SJSA1 (cell line): Measurements from ENCODE around the gene MPC1. TPM values are rescaled to one million over a fixed set of nuclear protein-coding genes. Genes with fewer than 3 reads are reported as not detected.
A peak's percentile ranks its signal among the peaks of the same experiment; 100 is the strongest.

Source experiments
- DNase-seq, 2 experiments: peaks; one replicate each; pipeline ENCODE4 v3.0.0-alpha.2; 2015 to 2020; ENCODE audit warnings: low spot score in 2 of 2, low read depth in 1 of 2
- H3K27ac ChIP-seq: fragments of 250-450 bp; sonication (Bioruptor Pico); 2 replicates; pipeline ENCODE4 v1.5.1; 2020; ENCODE audit warnings: mild to moderate bottlenecking, moderate library complexity
- H3K27me3 ChIP-seq: fragments of 250-450 bp; sonication (Bioruptor Pico); replicated peaks from 2 replicates; pipeline ENCODE4 v1.5.1; 2020; ENCODE audit warnings: mild to moderate bottlenecking, moderate library complexity
- H3K36me3 ChIP-seq: fragments of 250-450 bp; sonication (Bioruptor Pico); 2 replicates; pipeline ENCODE4 v1.5.1; 2020; ENCODE audit warnings: mild to moderate bottlenecking
- H3K4me1 ChIP-seq: fragments of 250-450 bp; sonication (Bioruptor Pico); replicated peaks from 2 replicates; pipeline ENCODE4 v1.6.1; 2021; ENCODE audit warnings: mild to moderate bottlenecking
- H3K4me3 ChIP-seq: fragments of 250-450 bp; sonication (Bioruptor Pico); 2 replicates; pipeline ENCODE4 v1.5.1; 2020; ENCODE audit warnings: mild to moderate bottlenecking
- H3K9me3 ChIP-seq: fragments of 250-450 bp; sonication (Bioruptor Pico); replicated peaks from 2 replicates; pipeline ENCODE4 v1.5.1; 2020; ENCODE audit warnings: mild to moderate bottlenecking
- total RNA-seq: library from RNA; depleted of rRNA; stranded (reverse); fragments of >200 nt; shearing (Covaris generic); gene quantifications from 2 replicates; pipeline ENCODE4 v1.2.3, GENCODE V29; 2014; rRNA removed

The MPC1 gene
- 87.8 and 127 TPM in 2 replicates for total RNA-seq

DNA sequence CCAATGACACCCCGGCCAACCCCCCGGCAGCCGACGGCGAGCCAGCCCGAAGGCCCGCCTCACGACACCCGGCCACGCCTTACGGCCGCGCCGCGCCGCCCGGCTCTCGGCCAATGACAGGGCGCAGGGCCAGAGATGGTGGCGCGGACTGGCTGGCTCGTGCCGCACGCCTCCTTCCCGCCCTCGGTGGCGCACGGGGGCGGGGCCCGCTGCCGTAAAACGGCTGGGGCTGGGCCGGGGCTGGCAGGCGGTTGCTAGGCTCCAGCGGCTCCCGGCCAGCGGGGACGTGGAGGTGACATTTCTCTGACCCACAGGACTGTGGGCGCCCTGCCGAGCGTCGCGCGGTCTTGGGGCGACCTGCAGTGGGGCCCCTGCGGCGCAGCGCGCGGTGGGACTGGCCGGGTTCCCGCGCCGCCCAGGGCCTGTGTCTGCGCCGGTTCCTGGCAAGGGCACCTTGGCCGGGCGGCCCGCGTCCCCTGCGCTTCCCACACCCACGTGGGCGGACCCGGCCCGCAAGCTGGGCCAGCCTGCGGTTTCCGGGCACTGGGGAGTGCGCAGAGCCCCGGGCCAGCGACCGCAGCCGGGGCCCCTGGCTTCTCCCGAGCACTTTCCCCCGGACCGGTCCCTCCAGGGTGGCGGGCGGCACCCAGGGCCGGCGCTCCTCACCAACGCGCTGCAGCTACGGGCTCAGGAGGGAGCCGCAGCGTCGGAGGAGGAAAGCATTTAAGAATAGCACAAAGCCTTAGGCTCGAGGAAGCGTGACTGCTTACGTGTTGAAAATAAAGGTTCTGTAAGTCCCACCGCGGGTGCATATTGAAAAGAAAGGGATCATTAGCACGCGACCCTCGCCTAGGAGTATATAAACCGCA lies at the start of gene MPC1:
TSS of gene MPC1 (minus strand) at position 8 of the 869 bp plus-strand sequence. CDS start 64 bp downstream, outside the sequence.
- Histone ChIP-seq H3K4me1 (no peaks in the 10 kb centered on the region; the same call in 1 of the 2 replicates), H3K27ac (peak within 1 kb of the TSS; percentile 78), H3K36me3 (peaks cover 6% of the 10 kb centered on the region), H3K9me3 (no peaks in the 10 kb centered on the region), H3K4me3 (peak within 1 kb of the TSS; percentile 89), H3K27me3 (no peaks in the 10 kb centered on the region)
- peak; percentile 96 to 98 for DNase-seq

DNA sequence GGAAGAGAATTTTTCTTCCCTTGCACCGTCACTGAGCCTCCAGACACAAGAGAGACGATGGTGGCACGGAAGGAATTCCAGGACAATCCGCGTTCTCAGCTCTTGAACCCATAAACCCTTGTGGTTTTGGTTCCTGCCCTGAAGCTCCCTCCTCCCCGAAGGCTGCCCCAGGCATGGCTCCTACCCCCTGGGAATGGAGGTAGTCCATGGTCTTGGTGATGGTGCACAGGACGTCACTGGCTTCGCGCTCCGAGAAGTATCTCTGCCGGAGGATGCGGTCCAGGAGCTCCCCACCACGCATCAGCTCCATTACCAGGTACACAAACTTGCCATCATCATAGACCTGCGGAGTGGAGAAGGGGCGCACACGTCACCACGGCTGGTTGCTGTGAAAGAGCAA lies 47.5 kb upstream of the MPC1 start:
- Histone ChIP-seq H3K4me1 (no peaks in the 10 kb centered on the region), H3K27me3 (no peaks in the 10 kb centered on the region), H3K36me3 (no peaks in the 10 kb centered on the region), H3K4me3 (no peak overlapping the region), H3K9me3 (no peaks in the 10 kb centered on the region), H3K27ac (no peak overlapping the region)
- no peak for DNase-seq

DNA sequence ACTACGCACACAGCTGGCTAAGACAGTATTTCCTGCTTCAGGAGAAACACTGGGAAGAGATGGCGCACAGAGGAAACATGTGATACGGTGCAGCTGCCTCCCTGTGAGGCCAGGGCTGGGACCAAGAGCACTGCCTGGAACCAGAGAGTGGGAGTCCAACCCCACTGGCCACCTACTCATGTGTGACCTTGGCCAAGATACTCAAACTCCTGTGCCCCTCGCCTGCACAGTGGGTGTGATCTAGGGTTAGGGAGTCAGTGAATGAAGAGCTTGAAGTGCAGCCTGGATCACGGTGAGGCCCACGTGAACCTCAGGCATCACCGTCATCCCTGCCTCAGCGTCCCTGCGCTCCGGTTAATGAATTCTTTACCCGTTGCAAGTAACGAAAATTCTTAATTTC lies 41.7 kb upstream of the MPC1 start:
- Histone ChIP-seq H3K36me3 (no peaks in the 10 kb centered on the region; the same call in 1 of the 2 replicates), H3K4me3 (no peak overlapping the region), H3K4me1 (no peaks in the 10 kb centered on the region), H3K27me3 (no peaks in the 10 kb centered on the region), H3K27ac (no peak overlapping the region), H3K9me3 (no peaks in the 10 kb centered on the region)
- DNase-seq: no peak

DNA sequence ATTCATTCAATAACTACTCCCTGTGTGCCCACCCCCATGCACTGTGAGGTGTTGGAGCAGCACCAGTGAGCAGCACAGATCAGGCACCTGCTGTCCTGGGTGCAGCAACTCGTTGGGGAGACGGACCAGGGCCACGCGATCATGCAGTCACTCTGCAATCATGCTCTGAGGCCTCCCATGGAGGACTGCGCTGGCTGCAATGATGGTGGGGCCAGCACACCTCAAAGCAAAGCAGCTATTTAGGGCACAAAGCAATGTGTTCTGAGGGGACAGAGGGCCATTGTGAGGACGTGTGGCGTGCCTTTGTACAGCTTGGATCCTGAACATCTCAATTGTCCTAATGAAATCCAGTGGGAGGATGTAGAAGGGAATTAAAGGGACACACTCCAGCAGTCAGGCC lies 41.0 kb upstream of the MPC1 start:
- Histone ChIP-seq H3K9me3 (no peaks in the 10 kb centered on the region), H3K4me1 (no peaks in the 10 kb centered on the region)
- DNase-seq: no peak

DNA sequence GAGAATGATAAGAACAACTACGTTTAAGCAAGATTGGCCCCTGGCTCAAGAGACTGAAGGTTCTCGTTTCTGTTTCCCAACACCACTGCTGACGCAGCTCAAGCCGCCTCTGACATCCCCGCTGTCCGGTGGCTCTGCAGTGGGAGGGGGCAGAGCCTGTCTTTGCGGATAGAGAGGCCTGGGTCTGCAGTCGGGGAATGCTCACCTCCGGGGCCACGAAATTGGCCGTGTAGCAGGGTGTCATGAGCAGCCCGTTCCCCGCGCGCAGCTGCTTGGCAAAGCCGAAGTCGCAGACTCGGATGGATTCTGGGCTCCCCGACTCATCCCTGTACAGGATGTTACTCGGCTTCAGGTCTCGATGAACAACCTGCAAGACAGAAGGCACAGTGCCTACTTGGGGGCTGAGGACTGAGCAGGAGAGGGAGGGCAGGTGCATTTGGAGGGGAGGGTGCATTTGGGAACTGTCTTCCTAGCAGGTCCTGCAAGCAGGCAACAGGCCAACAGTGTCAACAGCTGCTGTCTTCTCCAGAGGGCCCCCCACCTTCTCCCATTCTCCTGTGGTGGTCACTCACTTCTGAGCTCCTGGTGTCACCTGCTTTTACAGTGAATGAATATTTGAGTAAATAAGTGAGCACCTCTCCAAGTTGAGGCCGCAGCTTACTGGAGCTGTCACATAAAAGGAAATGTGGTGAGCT lies 40.5 kb upstream of the MPC1 start:
- Histone ChIP-seq H3K27me3 (no peaks in the 10 kb centered on the region), H3K36me3 (no peaks in the 10 kb centered on the region; the same call in 1 of the 2 replicates), H3K9me3 (no peaks in the 10 kb centered on the region), H3K27ac (no peak overlapping the region), H3K4me3 (no peak overlapping the region), H3K4me1 (no peaks in the 10 kb centered on the region)
- DNase-seq: no peak

More for the DNA sequence above, 41.0 kb upstream of the MPC1 start:
- H3K27ac ChIP-seq: no peak overlapping the region
- no peaks in the 10 kb centered on the region; the same call in 1 of the 2 replicates for H3K36me3 ChIP-seq
- H3K4me3 ChIP-seq: no peak overlapping the region
- H3K27me3 ChIP-seq: no peaks in the 10 kb centered on the region

DNA sequence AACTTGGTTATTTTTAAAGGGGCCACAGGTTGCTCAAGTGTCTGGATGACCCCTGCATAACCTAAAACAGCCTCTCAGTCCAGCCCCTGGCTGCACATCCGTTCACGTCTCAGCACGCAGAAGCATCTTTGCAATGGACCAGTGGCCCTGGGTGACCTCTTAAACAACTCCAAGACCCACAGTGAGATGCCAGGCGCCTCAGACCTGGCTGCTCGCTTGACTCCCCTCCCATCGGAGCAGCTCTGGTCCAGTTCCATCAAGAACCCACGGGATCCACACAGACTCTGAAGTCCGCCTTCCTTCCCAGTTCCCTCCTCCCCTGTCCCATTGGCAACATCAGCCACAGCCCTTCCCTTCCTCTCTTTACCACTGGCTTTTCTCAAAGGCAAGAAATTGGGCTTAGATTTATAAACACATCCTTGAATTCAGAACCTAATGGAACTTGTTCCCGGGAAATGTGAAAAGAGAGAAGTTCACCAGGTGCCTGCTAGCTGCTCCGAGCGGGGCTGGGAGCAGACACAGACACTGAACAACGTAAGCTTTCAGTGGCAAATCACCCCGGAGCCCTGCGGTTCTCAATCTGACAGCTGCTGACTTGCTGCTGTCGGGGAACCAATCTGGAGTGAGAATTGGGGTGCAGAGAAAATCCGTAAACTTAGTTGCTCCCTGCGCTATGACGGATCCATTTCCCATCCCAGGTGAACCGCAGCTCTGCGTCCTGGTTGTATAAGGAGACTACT lies 39.6 kb upstream of the MPC1 start:
- Histone ChIP-seq H3K36me3 (no peaks in the 10 kb centered on the region; the same call in 1 of the 2 replicates), H3K27me3 (no peaks in the 10 kb centered on the region), H3K9me3 (no peaks in the 10 kb centered on the region), H3K4me1 (no peaks in the 10 kb centered on the region), H3K27ac (no peak overlapping the region), H3K4me3 (no peak overlapping the region)
- DNase-seq: no peak

DNA sequence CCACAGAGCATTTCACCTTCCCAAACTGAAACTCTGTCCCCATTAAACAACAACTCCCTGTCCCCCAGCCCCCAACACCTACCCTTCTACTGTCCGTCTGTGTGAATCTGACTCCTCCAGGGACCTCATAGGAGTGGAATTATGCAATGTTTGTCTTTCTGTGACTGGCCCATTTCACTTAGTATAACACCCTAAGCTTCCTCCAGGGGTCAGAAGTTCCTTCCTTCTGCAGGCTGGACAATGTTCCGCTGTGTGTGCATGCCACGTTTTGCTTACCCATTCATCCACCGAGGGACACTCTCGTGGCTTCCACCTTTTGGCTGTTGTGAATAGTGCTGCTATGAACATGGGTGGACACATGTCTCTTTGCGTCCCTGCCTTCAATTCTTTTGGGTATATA lies 37.6 kb upstream of the MPC1 start:
- no peaks in the 10 kb centered on the region for H3K4me1 ChIP-seq
- DNase-seq: no peak
- H3K36me3 ChIP-seq: no peaks in the 10 kb centered on the region; the same call in 1 of the 2 replicates

DNA sequence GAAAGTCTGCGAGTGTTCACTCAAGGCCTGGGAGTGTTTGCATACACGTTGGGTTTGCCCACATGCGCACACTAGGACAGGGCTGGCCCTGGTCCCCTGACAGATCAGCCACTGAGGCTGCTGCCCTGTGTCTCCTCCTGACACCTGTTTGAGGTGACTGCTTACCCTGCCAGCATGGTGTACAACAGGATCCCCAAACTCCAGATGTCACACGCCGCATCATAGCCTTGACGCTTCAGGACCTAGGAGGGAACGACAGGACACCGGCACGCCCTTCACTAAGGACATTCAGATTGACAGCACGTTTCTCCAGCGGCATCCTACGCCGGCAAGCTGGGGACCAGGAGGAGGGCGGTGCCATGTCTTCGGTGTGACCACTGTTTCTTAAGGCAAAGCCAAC lies 37.0 kb upstream of the MPC1 start:
- no peaks in the 10 kb centered on the region for H3K27me3 ChIP-seq
- no peak overlapping the region for H3K27ac ChIP-seq
- no peaks in the 10 kb centered on the region for H3K9me3 ChIP-seq
- no peaks in the 10 kb centered on the region; the same call in 1 of the 2 replicates for H3K36me3 ChIP-seq
- H3K4me1 ChIP-seq: no peaks in the 10 kb centered on the region
- no peak for DNase-seq
- no peak overlapping the region for H3K4me3 ChIP-seq

More for the DNA sequence above, 37.6 kb upstream of the MPC1 start:
- Histone ChIP-seq H3K4me3 (no peak overlapping the region), H3K27me3 (no peaks in the 10 kb centered on the region), H3K27ac (no peak overlapping the region), H3K9me3 (no peaks in the 10 kb centered on the region)

DNA sequence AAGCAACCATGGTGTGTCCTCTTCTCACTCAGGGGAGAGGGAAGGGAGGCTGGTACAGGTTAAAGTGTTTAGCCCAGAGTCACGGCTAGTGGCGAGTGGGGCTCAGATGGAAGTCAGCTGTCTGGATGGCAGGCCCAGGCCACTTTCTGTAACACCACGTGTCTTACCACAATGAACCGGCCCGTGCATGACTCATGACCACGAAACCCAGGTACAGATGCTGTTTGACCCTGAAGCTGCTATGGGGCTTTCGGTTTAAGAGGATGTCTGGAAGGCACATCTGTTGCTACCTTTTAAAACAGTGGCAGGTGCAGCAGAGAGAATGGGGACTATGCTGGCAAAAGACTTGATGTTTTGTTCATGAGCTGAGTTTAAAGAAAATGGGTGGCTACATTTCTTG lies 36.5 kb upstream of the MPC1 start:
- no peaks in the 10 kb centered on the region; the same call in 1 of the 2 replicates for H3K36me3 ChIP-seq
- no peaks in the 10 kb centered on the region for H3K9me3 ChIP-seq
- H3K4me1 ChIP-seq: no peaks in the 10 kb centered on the region
- no peaks in the 10 kb centered on the region for H3K27me3 ChIP-seq
- no peak overlapping the region for H3K27ac ChIP-seq
- no peak for DNase-seq
- no peak overlapping the region for H3K4me3 ChIP-seq

DNA sequence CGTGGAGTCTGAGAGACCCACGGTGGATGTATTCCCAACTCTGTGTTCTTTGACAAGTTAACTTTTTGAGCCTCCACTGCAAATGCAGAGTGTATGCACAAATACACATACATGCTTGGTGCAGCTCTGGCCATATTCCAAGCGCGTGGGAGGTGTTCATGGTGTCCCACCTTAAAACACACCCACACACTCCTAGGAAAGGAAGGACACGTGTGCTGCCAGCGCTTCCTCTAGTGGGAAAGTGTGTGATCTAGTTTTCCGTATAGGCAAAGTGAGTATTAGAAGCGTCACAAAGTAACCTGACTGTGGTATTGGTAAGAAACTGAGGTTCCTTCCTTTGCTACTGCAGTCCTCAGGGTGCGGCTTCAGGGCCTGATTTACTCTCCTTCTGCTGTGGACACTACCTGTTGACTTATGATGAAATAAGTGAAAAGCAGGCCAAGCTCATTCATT lies 36.0 kb upstream of the MPC1 start:
- Histone ChIP-seq H3K36me3 (no peaks in the 10 kb centered on the region; the same call in 1 of the 2 replicates), H3K27ac (no peak overlapping the region), H3K4me1 (no peaks in the 10 kb centered on the region), H3K9me3 (no peaks in the 10 kb centered on the region), H3K4me3 (no peak overlapping the region), H3K27me3 (no peaks in the 10 kb centered on the region)
- DNase-seq: no peak

DNA sequence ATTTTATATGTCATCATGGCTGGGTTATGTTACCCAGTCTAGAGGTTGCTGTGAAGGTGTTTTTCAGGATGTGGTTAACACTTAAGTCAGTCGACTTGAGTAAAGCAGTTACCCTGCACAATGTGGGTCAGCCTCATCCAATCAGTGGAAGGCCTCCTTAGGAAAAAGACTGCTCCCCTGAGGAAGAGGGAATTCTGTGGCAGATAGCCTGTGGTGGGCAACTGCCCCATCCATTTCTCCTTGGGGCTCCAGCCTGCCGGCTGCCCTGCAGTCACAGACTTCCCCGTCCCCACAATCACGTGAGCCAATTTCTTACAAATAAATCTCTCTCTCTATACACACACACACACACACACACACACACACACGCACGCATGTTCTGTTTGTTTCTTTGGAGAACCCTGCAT lies 34.5 kb upstream of the MPC1 start:
- H3K4me3 ChIP-seq: no peak overlapping the region
- H3K4me1 ChIP-seq: no peaks in the 10 kb centered on the region
- no peaks in the 10 kb centered on the region for H3K27me3 ChIP-seq
- H3K27ac ChIP-seq: no peak overlapping the region
- no peaks in the 10 kb centered on the region; the same call in 1 of the 2 replicates for H3K36me3 ChIP-seq
- H3K9me3 ChIP-seq: no peaks in the 10 kb centered on the region
- DNase-seq: no peak

DNA sequence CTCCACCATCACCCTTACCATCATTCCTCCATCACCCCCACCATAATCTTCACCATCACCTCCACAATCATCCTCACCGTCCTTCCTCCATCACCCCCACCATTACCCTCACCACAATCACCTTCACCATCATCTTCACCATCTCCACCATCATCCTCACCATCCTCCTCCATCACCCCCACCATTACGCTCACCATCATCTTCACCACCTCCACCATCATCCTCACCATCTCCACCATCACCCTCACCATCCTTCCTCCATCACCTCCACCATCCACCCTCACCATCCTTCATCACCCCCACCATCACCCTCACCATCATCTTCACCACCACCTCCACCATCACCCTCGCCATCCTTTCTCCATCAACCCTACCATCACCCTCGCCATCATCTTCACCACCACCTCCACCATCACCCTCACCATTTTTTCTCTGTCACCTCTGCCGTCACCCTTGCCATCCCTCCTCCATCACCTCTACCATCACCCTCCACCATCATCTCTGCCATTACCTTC lies 33.1 kb upstream of the MPC1 start:
- no peak overlapping the region for H3K4me3 ChIP-seq
- no peaks in the 10 kb centered on the region for H3K9me3 ChIP-seq
- no peak for DNase-seq

DNA sequence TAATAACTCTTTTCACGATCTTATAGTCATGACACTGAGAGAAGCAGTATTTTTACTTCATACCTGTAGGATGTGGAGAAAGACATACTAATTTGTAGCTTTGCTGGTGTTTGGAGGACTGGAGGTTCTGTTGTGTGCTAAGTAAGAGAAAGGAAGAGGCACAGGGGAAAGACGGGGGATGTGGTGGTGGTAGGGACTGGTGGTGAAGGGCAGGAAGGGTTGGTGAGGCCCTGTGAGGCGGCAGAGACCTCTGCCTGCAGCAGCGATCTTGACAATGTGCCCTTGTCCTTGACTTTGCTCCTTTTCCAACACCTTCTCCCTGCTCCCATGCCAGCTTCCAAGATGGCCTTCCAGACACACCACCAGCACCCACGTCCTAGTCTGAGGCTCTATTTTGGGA lies 32.6 kb upstream of the MPC1 start:
- Histone ChIP-seq H3K36me3 (no peaks in the 10 kb centered on the region; the same call in 1 of the 2 replicates), H3K27me3 (no peaks in the 10 kb centered on the region), H3K27ac (no peak overlapping the region), H3K4me3 (no peak overlapping the region), H3K9me3 (no peaks in the 10 kb centered on the region), H3K4me1 (no peaks in the 10 kb centered on the region)
- DNase-seq: no peak

More for the DNA sequence above, 33.1 kb upstream of the MPC1 start:
- Histone ChIP-seq H3K27ac (no peak overlapping the region), H3K4me1 (no peaks in the 10 kb centered on the region), H3K36me3 (no peaks in the 10 kb centered on the region; the same call in 1 of the 2 replicates), H3K27me3 (no peaks in the 10 kb centered on the region)
